NCI-H2029 treated with DMSO at 0.1 percent for 48 hours (cell line): Measurements from ENCODE around the gene SNX18.
A peak's percentile ranks its signal among the peaks of the same experiment; 100 is the strongest.
"Not testable (repeated sequence)": the region's sequence is repeated elsewhere in the genome, so short reads cannot be mapped to it uniquely, and the experiment has no call there.

Experiments used
- DNase-seq: peaks from one replicate; lab custom pipeline; 2025; lab: John Stamatoyannopoulos, UW

Gene SNX18

GRCh38 chr5:54517512-54518145, at the start of gene SNX18:
TSS of gene SNX18 (plus strand) at chr5:54517759. CDS start at chr5:54517953, 194 bp downstream.
- peak; percentile 64 for DNase-seq

GRCh38 chr5:54469622-54470021, 47.9 kb upstream of the SNX18 start:
- no peak for DNase-seq

- DNase-seq: no peak
Measured at GRCh38 chr5:54470128-54470527, 47.4 kb upstream of the SNX18 start.

GRCh38 chr5:54470677-54471076, 46.9 kb upstream of the SNX18 start:
- no peak for DNase-seq

- DNase-seq: no peak
Measured at GRCh38 chr5:54471398-54471797, 46.2 kb upstream of the SNX18 start.

GRCh38 chr5:54476682-54477081, 40.9 kb upstream of the SNX18 start:
- no peak for DNase-seq

GRCh38 chr5:54477941-54478478, 39.5 kb upstream of the SNX18 start:
- no peak for DNase-seq

GRCh38 chr5:54480296-54480695, 37.3 kb upstream of the SNX18 start:
- no peak for DNase-seq

- no peak for DNase-seq
Measured at GRCh38 chr5:54484219-54484894, 33.2 kb upstream of the SNX18 start.

GRCh38 chr5:54485659-54486058, 31.9 kb upstream of the SNX18 start:
- not testable (repeated sequence) for DNase-seq

- not testable (repeated sequence) for DNase-seq
Measured at GRCh38 chr5:54489648-54489979, 27.9 kb upstream of the SNX18 start.

- DNase-seq: no peak
Measured at GRCh38 chr5:54491326-54491725, 26.2 kb upstream of the SNX18 start.

- no peak for DNase-seq
Measured at GRCh38 chr5:54492178-54492577, 25.4 kb upstream of the SNX18 start.

- DNase-seq: no peak
Measured at GRCh38 chr5:54495027-54495426, 22.5 kb upstream of the SNX18 start.

- no peak for DNase-seq
Measured at GRCh38 chr5:54514291-54514690, 3.3 kb upstream of the SNX18 start.

GRCh38 chr5:54514841-54515432, 2.6 kb upstream of the SNX18 start:
- no peak for DNase-seq

GRCh38 chr5:54515634-54516033, 1.9 kb upstream of the SNX18 start:
- DNase-seq: no peak

- DNase-seq: no peak
Measured at GRCh38 chr5:54516051-54516655, 1.4 kb upstream of the SNX18 start.

- no peak for DNase-seq
Measured at GRCh38 chr5:54517174-54517511, 416 bp upstream of the SNX18 start.

GRCh38 chr5:54518146-54518817, 723 bp downstream of the SNX18 start:
- no peak for DNase-seq

- DNase-seq: no peak
Measured at GRCh38 chr5:54518818-54519508, 1.4 kb downstream of the SNX18 start.

- no peak for DNase-seq
Measured at GRCh38 chr5:54519509-54519876, 1.9 kb downstream of the SNX18 start.
